ENCODE data around the gene TMEM213.
"Not testable (repeated sequence)": the region's sequence is repeated elsewhere in the genome, so short reads cannot be mapped to it uniquely, and the experiment has no call there.

The TMEM213 gene

DNA sequence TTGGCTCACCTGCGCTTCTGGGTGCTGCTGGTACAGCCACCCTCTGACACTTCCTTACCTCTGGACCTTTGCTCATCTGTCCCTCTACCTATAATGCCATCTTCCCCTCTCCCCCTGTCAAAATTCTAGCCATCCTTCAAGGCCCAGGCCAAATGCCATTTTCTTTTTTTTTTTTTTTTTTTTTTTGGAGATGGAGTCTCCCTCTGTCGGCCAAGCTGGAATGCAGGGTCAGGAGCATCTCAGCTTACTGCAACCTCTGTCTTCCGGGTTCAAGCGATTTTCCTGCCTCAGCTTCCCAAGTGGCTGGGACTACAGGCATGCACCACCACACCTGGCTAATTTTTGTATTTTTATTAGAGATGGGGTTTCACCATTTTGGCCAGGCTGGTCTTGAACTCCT, 748 bp upstream of the TMEM213 start:
- DNase-seq, result not testable (repeated sequence)

DNA sequence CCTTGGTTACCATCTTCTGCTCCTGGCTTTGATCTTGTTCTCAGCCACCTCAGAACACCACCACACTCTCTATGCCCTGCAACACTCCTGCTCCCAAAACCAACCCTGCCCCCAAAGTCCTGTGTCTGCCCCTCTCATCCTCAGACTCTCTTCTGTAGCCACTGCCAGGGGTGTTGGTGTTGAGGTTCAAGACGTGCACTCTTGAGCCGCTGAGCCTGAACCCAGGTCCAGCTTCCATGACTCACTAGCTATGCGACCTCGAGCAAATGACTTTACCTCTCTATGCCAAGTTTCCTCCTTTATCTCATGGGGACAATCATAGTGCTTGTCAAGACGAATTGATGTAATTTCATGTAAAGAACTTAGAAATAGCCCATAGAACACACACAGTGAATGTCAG, 1.0 kb downstream of the TMEM213 start:
- DNase-seq, result no peak

DNA sequence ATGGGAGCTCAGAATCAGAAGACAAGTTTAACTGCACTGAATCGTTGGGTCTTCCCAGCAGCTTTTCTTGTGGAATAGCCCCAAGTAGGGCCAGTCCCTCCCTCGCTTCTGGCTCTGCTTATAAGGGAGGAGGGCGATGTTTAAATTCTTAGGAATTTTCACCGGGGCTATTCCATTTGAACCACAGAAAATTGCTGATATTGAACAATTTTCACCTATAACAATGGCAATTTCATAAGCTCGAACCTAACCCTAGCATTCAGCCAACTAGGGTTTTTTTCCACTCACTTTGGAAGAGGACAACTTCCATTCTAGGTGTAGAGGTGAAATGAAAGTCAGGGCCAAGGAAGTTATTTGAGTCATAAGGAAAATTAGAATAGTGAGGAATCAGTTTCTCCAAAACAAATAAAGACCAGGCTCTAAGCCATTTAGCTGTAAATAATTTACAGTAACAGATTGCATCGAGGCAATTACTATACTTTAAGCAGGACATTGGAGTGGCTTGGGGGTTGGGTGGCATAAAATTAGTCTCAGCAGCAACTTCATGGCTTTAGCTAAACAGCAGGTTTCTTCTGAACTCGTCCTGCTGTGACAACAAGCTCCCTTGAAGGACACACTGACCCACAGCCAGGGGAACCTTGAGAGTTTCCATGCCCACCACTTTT, 1.7 kb downstream of the TMEM213 start:
- no peak for DNase-seq

DNA sequence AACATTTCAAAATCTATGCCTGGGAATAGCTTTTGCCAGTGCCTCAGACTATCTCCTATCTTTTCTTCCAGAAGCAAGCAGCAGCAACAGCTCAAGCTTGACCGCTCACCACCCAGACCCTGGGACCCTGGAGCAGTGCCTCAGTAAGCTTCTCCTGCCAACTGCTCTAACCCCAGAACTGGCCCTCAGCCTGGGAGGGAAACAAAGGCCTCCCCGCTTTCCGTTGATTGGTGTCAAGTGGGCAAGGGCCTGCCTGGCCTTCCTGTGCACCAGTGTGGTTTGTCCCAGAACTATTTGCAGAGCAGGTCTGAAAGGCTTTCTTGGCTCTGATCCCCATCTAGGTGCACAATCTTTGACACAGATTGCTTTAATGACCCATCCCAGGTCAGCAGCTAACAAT, 3.5 kb downstream of the TMEM213 start:
- DNase-seq, result peak in 14 of 56 donors; percentile 2 to 56 (median 17)

DNA sequence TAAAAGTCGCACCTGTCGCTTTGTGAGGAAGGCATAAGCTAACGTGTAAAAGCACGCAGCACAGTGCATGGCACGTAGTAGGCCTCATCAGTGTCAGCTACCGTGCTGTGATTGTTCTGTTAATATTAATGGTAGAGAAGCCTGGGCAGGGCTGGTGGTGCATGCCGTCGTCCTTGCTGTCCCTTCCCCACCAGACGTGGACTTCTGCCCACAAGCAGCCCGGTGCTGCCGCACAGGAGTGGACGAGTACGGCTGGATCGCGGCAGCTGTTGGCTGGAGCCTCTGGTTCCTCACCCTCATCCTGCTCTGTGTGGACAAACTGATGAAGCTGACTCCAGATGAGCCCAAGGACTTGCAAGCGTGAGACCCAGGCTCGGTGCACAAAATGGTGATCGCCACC, 4.9 kb downstream of the TMEM213 start:
- DNase-seq, result no peak

DNA sequence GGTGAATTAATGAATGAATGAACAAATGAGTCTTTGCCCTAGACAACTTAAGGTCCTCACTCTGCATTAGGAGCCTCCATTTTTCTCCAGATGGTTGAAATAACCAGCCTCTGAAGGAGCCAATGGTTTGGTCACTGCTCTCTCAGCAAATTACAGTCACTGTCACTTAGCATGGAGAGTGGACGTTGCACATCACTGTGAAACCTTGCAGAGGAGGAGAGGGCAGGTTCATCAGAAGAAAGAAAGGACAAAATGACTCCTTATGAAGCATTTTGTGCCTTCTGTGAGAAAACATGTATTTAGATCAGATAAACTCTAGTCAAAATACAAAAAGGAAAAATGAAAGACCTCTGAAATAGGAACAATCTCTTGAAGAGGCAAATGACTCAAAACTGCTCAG, 6.8 kb downstream of the TMEM213 start:
- no peak for DNase-seq

DNA sequence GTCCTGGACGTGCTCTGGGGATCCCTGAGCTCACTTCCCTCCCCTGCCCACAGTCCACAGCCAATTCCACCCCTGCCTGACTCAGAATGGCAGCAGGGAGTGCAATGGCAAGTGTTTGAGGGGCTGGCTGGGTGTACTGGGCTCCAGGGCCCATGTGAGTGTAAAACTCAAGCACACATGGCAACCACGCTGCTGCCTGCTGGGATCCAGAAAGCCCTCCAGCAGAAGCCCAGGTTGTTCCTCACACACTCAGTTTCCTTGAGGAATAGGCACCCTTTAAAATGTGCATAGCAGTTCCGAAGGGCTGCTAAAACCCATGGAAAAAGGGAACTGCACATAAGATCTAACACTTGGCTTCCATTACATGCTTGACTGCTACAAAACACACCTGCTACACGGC, 11.6 kb downstream of the TMEM213 start:
- no peak for DNase-seq

DNA sequence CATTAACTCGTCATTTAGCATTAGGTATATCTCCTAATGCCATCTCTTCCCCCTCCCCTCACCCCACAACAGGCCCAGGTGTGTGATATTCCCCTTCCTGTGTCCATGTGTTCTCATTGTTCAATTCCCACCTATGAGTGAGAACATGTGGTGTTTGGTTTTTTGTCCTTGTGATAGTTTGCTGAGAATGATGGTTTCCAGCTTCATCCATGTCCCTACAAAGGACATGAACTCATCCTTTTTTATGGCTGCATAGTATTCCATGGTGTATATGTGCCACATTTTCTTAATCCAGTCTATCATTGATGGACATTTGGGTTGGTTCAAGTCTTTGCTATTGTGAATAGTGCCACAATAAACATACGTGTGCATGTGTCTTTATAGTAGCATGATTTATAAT, 13.5 kb downstream of the TMEM213 start:
- DNase-seq, result not testable (repeated sequence)

DNA sequence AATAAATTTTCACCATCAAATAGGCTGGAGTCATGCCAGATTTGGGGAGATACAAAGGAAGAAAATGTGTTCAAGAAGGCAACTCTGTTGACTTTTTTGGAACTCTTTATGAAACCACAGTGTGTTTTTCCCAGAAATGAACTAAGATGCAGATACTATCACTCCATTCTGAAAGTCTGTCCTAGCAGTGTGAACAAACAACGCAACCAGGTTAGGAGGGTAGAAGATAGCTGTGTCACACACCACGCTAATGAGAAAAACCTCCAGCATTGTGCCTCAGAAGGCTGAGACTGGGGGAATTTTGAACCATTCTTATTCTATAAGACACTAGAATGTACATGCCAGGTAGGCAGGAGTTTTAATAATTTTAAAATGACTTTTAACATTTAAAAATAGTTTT, 16.2 kb downstream of the TMEM213 start:
- DNase-seq, result no peak

DNA sequence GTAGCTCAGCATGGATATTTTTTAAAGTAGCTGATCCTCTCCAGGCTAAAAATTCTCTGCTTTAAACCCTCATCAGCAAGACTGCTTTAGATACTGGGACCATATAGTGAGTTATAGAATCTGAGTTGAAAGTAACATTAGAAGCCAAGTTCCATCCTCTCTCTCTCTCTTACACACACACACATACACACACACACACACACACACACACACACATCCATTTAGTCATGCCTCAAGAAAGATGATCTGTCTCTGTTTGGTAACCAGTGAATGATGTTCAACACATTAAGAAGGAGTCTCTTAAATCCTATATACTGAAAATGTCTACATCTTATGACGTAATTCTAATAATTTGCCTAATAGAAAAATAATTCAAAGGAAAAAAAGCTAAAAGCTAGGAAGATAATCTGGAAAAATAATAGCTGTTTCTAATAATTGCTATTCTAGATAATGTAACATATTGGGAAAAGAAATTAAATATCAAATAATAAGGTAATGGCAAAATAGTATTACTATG, 17.1 kb downstream of the TMEM213 start:
- DNase-seq, result no peak

DNA sequence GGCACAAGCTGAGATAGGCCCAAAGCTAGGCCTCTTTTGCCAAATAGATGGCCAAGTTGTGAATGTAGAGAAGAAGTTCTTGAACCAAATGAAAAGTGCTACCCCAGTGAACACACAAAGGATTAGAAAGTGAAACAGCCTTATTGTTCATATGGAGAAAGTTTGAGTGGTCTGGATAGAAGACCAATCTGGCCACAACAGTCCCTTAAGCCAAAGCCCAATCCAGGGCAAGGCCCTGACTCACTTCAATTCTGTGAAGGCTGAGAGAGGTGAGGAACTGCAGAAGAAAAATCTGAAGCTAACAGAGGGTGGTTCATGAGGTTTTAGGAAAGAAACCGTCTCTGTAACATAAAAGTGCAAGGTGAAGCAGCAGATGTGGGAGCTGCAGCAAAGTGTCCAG, 18.9 kb downstream of the TMEM213 start:
- no peak for DNase-seq

DNA sequence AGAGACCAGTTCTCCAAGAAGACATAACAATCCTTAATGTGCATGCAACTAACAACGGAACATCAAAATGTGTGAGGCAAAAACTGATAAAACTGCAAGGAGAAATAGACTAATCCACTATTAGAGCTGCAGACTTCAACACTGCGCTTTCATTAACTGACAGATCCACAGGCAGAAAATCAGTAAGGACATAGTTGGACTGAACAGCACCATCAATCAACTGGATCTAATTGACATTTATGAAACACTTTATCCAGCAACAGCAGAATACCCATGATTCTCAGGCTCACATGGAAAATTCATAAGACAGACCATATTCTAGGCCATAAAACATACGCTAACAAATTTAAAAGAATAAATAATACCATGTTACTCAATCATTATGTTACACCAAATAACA, 21.8 kb downstream of the TMEM213 start:
- no peak for DNase-seq

DNA sequence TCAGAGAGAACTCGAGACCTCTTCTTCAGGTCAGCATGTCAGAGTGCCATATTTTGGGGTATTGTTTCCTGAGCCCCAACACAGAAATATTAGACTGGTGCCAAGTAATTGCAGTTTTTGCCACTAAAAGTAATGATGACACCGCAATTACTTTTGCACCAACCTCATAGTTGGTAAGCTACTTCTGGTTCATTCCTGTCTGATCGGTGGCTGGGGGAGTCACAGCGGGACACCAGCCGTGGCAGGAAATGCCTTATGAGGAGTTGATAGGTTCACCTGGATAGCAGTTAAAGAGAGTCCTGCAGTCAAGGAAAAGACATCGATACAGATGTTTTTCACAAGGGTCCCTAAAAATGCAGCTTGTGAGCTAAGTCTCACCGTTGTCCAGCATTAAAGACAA, 24.1 kb downstream of the TMEM213 start:
- DNase-seq, result no peak

DNA sequence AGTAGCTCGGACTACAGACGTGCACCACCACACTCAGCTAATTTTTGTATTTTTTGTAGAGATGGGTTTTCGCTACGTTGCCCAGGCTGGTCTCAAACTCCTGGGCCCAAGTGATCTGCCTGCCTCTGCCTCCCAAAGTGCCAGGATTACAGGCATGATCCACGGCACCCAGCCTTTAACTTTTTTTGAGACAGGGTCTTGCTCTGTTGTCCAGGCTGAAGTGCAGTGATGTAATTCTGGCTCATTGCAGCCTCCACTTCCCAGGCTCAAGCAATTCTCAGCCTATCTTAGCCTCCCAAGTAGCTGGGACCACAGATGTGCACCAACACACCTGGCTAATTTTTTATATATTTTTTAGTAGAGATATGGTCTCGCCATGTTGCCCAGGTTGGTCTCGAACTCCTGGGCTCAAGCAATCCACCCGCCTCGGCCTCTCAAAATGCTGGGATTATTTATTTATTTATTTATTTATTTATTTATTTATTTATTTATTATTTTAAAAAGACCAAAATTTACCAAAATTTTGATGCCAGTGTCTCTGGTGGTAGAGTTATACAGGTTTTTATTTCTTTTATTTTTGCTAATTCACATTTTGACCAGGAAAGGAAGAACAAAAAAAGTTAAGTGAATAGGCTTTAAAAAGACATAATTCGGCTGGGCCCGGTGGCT, 25.2 kb downstream of the TMEM213 start:
- no peak for DNase-seq

DNA sequence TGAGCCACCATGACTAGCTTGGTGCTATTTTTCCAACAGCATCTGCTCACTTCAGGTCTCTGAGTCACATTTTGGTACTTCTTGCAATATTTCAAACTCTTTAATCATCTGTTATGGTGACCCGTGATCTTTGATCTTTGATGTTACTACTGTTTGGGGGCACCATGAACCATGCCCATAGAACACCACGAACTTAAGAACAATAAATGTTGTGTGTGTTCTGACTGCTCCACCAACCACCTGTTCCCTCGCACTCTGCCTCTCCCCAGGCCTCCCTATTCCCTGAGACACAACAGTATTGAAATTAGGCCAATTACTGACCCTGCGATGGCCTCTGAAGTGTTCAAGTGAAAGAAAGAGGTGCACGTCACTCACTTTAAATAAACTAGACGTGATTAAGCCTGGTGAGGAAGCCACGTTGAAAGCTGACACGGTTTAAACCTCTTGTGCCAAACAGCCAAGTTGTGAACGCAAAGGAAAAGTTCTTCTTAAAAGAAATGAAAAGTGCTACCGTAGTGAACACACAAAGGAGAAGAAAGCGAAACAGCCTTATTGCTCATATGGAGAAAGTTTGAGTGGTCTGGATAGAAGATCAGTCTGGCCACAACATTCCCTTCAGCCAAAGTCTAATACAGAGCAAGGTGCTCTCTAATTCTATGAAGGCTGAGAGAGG, 27.4 kb downstream of the TMEM213 start:
- no peak for DNase-seq

DNA sequence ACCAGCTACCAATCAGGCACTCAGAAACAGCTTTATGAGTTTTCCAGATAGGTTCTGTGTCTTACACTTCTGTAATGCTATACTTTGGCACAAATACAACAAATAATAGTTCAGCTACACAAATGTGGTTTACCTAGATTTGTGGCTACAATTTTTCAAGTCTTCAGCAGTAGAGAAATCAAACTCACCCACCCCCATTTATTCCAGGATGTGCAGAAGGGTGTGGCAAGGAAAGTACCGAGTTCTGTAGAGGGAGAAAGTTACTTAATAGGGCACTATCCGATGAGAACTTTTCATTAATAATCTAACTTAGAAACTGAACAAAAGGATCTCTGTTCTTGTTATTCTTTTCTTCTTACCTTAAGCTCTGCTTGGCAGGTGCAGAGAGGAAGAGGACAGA, 30.5 kb downstream of the TMEM213 start:
- DNase-seq, result no peak

DNA sequence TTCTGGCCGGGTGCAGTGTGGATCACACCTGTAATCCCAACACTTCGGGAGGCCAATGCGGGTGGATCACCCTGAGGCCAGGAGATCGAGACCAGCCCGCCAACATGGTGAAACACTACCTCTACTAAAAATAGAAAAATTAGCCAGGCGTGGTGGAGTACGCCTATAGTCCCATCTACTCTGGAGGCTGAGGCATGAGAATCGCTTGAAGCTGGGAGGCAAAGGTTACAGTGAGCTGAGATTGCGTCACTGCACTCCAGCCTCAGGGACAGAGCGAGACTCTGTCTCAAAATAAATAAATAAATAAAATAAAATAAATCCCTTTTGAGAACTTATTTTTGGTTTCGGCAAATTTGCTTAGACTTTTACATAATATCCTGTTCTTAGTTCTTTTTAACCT, 31.5 kb downstream of the TMEM213 start:
- no peak for DNase-seq

DNA sequence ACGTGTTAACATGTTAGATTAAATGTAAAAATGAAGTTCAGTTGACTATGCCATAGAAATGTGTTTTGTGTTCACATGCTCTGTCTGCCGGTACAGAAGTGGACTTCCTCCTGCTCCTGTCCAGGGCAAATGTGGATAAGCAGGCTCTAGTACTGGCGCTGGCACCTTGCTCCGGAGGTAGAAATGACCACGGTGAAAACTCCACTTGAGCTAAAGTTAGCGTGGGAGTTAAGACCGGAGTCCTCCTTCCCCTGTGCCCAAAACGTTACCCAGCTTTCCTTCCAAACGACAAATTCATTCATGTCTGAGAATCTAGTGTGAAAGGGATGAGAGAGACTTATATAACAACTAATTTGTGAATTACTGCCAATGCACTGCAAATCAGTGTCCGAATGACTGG, 35.2 kb downstream of the TMEM213 start:
- no peak for DNase-seq

DNA sequence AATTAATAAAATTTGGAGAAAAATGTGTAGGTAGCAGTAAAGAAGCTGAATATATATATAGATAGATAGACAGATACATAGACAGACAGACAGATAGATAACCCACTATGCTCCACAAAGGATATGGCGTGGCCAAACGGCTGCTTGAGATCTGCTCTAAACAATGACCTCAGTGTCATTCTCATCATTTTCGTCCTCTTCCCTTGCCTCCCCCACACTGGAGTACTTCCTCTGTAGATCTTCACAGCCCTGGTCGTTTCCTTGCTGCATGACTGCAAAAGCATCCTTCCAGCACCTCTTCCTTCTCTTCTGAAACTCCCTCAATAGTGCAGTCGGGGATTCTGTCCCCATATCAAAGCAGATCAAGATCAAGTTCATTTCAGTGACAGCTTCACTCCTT, 35.8 kb downstream of the TMEM213 start:
- DNase-seq, result no peak

DNA sequence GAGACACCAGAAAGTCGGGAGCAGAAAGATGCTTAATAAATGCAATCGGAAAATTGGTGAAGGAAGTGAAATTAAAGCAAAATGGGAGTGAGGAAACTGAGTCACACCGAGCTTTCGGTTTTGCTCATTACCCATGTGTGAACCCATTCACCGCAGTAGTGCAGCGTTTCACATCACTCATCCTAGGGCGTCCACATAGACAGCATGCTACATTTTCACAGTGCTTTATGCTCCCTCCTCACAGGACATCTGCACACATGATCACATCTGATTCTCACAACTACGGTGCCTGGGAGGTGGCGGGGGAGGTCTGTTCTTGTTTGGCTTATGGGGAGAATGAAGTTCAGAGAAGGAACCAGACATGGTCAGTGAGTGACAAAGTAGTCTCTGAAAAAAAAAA, 36.8 kb downstream of the TMEM213 start:
- no peak for DNase-seq

DNA sequence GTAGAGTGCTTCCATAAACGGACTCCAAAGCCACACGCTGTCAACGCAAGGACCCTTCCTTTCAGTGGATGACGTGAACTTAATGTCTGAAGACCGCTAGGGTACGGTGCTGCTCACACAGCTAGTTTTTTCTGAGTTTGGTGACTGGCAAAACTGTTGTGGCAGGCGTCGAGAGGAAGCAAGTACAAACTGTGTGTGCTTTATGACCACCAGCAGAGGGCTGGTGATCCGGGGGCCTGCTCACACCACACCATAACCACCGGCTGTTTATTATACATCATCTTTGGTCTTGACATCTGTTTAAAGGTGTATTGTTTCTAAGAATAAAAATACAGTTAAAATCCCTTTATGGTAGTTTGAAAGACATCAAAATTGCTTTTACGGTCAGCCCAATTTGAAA, 37.3 kb downstream of the TMEM213 start:
- DNase-seq, result no peak

DNA sequence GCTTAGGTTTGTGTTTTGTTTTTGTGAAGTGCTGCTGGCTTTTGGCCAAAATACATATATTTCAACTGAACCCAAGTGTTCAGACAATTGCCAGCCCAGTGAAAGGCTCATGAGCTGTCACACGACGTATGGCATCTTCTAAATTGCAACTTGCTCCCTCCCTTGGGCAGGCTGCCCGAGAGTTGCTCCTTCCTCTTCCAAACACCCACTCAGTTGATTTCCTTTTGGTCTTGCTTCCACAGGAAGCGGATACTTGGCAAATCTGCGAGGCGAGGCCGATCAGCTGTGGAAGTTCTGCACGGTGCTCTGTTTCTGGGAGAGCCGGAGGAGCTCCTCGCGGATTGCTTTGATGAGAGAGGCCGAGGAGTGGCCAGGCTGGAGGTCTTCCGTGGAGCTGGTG, 39.8 kb downstream of the TMEM213 start:
- no peak for DNase-seq

DNA sequence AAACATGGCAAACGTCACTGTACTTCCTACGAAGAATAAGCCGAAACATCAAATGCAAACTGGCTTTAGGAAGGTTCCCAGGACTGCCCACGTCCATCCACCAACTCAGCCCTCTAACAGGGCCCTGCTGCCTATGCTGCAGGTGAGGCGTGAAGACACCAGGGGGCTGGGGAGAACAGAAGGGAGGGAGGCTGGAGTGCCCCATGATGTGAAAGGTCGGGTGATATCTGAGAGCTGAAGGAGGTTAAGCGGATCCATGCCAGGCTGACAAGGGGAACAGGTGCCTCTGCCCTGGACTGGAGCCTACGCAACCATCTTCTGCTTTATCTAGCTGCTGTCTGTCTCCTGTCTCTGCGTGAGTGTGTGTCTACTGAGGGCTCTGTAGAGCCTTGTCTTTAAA, 40.4 kb downstream of the TMEM213 start:
- DNase-seq, result no peak

All from nucleus accumbens (tissue), 56 donors.